Stomach (tissue), 4 donors: ENCODE data around the gene HTATSF1.

Experiments used
- CTCF ChIP-seq, 7 experiments: fragments of 450-650 bp in 4 of 7; fragments of 200-600 bp in 3 of 7; sonication (generic) in 3 of 7; IDR thresholded peaks; one replicate each; pipeline ENCODE4 v1.5.1; 2016 to 2019; ENCODE audit warnings: antibody characterized with exemption in 7 of 7, control low read depth in 2 of 7, mild to moderate bottlenecking in 1 of 7
- POLR2A ChIP-seq, 4 donors: fragments of 450-650 bp; IDR thresholded peaks; one replicate each; pipeline ENCODE4 v1.6.1; 2016; ENCODE audit warnings: antibody characterized with exemption in 4 of 4, control low read depth in 2 of 4, mild to moderate bottlenecking in 1 of 4, moderate library complexity in 1 of 4
- POLR2AphosphoS5 ChIP-seq, 3 donors: sonication (generic); formaldehyde crosslinking; IDR thresholded peaks; one replicate each; pipeline ENCODE4 v1.6.1; 2016; ENCODE audit warnings: antibody characterized with exemption in 3 of 3

GRCh38 chrX:136487647-136488046 is 9.7 kb upstream of the HTATSF1 start, which contains the start of gene BRS3:
- TF ChIP-seq POLR2A (IDR thresholded peaks at IDR 0.05) (no peak), CTCF (IDR thresholded peaks at IDR 0.05) (no peak), POLR2AphosphoS5 (IDR thresholded peaks at IDR 0.05) (no peak)
